Measurements from ENCODE around the gene PSMD11.

PSMD11 gene

DNA sequence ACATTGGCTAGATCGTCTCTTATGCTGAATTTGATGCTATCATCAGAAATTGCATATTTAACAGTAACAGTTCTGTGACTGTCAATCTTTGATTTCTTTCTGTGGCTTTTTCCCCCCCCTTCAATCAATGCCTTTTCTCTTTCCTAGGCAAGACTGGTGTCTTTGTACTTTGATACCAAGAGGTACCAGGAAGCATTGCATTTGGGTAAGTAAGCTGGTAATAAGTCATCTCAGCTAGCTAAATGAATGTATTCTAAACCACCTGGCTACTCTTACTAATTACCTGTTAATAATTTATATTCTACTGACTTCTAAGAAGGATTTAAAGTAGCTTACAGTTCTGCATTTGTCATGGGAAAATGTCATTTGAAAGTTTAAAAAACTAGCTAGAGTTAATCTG lies 20.1 kb downstream of the PSMD11 start:
- DNase-seq (ENCODE audit: low read depth), result no peak

DNA sequence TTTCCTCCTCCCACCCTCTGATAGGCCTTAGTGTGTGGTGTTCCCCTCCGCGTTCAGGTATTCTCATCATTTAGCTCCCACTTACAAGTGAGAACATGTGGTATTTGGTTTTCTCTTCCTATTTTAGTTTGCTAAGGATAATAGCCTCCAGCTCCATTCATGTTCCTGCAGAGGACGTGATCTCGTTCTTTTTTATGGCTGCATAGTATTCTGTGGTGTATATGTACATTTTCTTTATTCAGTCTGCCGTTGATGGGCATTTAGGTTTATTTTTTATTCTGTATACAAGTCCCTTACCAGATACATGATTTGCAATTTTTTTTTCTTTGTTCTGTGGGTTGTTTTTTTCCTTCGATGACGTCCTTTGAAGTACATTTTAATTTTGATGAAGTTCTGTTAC lies 23.6 kb downstream of the PSMD11 start:
- no peak for DNase-seq (ENCODE audit: low read depth)

GRCh38 chr17:32470405-32471167 lies 26.3 kb downstream of the PSMD11 start:
- no peak for DNase-seq (ENCODE audit: low read depth)

DNA sequence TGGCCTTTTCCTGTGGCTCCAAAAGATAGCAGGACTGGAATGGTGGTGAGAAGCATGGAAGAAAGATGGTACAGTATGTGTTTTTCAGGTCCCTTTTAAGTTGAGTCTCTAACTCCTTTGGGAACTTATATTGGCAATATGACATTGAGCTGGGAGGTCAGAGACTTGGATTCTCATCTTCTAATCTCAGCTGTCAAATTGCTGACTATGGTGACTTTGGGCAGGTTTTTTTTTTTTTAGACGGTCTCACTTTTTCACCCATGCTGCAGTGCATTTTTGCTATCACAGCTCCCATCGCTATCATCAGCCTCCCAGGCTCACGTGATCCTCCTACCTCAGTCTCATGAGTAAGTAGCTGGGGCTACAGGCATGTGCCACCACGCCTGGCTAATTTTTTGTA lies 27.3 kb downstream of the PSMD11 start:
- DNase-seq (ENCODE audit: low read depth), result no peak

DNA sequence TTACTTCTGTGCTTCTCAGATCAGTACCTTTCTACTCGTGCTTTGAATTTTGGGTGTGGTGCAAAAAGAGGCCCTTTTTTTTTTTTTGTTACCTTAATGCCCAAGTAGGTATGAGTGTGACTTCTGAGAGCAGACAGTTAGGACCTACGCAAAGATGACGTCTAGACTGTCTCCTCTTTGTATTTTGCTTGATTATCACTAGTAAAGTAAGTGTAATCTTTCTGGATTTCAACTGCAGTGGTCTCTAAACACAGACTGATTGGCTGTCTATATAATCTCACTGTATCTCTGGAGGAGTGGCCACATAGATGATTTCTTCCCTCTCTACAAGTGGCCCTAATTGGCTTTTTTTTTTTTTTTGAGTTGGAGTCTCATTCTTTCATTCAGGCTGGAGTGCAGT lies 30.9 kb downstream of the PSMD11 start:
- no peak for DNase-seq (ENCODE audit: low read depth)

GRCh38 chr17:32477220-32477619 lies 32.9 kb downstream of the PSMD11 start:
- DNase-seq (ENCODE audit: low read depth), result no peak

DNA sequence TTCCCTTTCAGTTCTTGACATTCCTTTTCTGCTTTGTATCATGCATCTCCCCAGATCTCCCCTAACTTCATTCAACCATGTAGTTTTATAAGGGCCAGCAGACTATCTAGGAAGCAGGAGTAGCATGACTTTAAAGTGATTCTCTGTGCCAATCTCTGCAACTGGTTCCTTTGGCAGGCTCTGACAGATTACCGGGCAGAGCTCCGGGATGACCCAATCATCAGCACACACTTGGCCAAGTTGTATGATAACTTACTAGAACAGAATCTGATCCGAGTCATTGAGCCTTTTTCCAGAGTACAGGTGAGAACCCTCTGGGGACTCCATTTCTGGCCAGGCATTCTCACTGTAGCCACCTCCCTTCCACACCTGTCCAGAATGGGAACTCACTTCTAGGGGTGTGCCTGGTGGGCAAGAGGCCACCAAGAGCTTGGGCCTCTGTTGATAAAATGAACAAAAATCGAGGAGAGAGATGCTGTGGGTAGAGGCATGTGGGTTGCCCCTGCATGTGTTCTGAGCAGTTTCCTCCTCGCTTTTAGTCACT lies 34.8 kb downstream of the PSMD11 start:
- no peak for DNase-seq (ENCODE audit: low read depth)

DNA sequence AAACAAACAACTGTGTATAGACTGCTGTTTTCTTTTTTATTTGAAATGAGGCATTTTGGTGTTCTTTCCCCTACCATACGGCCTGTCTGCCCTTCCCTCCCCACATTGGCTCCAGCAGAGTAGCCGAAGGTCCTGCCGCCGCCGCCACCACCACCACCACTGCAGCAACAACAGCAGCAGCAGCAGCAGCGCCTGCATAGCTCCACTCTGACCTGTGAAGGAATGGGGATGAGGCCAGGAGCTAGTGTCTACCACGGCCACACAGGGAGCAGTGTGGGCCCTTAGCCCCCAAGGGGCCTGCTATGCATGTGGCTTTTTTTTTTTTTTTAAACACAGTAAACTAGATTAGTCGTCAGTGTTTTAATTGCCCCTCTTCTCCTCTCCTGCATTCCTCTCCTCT lies 36.9 kb downstream of the PSMD11 start:
- no peak for DNase-seq (ENCODE audit: low read depth)

DNA sequence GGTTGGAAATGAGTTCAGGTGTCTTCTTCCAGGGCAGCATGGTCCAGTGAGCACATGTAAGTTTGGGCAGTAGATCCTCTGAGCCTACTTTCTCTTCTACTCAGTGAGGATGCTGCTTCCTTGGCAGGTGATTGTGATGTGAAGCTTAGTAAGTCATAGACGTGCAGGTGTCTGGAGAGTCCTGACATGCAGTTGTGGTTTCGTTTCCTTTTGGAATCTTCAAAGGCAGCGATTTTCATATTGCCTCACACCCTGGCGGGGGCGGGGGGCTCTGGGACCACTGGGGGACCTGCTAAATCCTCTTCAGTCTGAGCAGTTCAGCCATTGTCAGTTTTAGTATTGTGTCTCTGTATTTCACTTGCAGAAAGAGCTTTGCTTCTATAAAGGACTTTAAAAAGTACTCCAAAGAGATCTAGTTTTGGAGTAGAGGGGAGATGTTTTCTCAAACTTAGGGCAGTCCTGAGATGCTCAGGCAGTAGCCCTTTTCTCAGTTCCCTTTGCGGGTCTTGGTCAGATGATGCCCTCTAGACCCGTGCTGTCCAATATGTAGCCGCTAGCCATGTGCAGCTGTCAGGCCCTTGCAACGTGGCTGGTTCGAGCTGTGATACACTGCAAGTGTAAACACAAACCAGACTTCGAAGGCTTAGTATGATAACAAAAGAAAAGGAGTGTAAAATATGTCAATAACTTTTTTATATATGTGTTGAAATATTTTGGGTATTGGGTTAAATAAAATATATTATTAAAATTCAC lies 38.4 kb downstream of the PSMD11 start:
- DNase-seq (ENCODE audit: low read depth), result no peak

- no peak for DNase-seq (ENCODE audit: low read depth)
Observed at GRCh38 chr17:32483451-32484019, 39.2 kb downstream of the PSMD11 start.

GRCh38 chr17:32484041-32484461 lies 39.7 kb downstream of the PSMD11 start:
- DNase-seq (ENCODE audit: low read depth), result no peak

DNA sequence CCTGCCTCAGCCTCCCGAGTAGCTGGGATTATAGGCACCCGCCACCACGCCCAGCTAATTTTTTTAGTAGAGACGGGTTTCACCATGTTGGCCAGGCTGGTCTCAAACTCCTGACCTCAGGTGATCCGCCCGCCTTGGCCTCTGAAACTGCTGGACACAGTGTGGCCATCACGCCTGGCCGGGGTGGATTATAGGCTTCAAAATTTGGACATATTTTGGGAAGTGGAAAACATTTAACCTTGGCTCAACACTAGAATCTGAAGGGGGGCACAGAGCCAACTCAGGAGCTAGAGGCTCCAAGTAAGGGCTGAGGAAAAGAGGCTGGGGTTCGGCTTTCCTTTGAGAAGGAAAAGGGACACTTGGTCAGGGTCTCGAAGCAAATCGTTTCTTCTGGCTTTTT lies 40.3 kb downstream of the PSMD11 start:
- no peak for DNase-seq (ENCODE audit: low read depth)

DNA sequence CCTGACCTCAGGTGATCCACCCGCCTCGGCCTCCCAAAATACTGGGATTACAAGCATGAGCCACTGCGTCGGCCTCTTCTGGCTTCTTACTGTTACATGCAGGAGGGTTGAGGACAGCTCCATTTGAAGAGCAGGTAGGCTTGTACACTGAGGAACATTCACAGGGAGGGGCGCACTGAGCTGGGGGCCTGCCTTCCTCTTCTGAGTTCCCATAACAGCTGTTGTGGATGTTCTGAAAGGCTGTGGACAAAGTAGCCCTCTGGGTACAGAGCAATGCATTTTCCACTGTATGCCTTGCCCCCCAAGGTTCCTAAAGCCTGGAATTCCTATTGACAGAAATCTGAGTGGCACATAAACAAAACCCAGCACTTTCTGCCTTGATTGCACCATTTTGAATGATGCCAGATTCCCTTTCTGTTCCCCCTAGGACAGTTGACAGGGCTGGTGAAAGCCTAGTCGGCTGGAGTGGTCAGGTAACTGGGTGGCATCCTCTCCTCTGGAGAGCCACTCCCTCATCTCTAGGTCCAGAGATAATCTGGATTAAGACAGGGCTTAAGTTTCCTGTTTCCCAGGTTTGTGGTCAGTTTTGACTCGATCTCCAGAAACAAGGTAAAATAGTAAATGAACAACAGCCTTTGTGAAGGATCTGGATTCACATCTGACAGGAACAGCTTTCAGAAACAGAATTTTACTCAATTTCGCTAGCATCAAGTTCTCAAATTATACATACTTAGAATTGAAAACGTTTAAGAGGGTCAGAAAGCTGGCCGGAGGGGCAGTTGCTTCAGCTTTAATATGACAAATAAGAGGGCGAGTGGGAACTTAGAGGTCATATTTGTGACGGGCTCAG lies 41.2 kb downstream of the PSMD11 start:
- DNase-seq (ENCODE audit: low read depth), result no peak

DNA sequence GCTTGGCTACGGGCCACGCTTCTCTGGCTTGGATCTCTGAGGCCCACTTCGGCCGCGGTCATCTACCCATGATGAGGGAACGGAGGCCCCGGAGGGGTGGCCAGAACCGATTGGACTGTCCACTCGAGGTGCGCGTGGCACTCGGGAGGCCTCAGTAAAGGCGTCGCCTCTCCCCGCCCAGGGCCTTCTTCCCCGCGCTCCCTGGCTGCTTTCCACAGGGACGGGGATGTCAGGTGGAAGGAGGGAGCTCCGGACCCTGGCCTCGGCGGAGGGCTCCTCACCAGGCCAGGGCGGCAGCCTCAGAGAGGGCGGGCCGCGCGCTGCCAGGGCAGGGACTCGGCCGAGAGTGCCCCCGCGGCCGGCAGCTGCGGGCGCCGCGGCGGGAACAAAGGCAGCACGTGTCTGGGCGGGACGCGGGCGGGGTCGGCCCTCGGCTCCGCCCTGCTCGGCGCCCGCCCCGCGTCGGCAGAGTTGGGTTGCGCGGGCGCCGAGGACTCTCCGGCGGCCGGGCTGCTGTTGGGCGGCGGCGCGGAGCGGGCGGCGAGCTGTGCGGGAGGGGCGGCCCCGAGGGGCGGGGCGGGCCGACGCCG lies 41.9 kb downstream of the PSMD11 start:
- peak; percentile 41 for DNase-seq (ENCODE audit: low read depth)

DNA sequence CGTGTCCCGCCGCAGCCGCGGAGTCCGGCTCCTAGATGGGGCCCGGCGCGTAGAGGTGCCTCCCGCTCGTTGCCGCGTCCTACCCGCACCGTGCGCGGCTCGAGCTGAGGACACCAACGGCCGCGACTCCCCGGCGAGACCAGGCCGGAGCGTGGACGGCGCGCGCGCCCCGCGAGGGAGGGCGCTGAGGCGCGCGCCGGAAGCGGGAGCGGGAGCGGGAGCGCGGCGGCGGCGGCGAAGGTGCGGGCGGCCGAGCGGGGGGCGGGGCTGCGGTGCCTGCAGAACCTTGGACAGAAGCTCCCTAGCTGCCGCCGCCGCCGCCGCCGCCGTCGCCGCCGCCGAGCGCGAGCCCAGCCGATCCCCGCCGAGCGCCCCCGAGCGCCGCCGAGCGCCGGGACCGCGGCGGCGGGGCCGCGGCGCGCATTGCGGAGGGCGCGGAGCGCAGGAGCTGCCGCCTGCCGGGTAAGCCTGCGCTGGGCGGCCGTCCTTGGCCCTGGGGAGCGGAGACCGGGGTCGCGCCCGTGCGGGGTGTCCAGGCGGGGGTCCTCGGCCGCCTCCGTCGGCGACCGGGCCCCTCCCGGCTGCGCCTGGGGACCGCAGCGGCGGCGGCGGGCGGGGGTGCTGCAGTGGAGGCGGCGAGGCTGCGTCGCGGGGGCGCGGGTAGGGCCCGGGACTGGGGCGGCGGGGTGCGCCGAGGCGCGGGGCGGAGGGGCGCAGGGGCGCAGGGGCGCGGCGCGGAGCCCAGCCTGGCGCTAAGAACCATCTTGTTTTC lies 42.6 kb downstream of the PSMD11 start, which contains the start of gene CDK5R1:
Gene CDK5R1, plus strand, starts transcription at position 293 of the 772 bp plus-strand sequence. CDS start 628 bp downstream, outside the sequence.
- DNase-seq (ENCODE audit: low read depth), result no peak

DNA sequence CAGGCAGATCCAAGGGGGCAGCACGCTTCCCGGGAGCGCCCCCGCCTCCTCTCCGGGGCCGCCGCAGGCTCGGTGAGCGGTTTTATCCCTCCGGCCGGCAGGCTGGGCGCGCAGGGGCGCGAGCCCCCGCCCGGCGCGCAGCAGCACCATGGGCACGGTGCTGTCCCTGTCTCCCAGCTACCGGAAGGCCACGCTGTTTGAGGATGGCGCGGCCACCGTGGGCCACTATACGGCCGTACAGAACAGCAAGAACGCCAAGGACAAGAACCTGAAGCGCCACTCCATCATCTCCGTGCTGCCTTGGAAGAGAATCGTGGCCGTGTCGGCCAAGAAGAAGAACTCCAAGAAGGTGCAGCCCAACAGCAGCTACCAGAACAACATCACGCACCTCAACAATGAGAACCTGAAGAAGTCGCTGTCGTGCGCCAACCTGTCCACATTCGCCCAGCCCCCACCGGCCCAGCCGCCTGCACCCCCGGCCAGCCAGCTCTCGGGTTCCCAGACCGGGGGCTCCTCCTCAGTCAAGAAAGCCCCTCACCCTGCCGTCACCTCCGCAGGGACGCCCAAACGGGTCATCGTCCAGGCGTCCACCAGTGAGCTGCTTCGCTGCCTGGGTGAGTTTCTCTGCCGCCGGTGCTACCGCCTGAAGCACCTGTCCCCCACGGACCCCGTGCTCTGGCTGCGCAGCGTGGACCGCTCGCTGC lies 43.3 kb downstream of the PSMD11 start:
- DNase-seq (ENCODE audit: low read depth), result no peak

- DNase-seq (ENCODE audit: low read depth), result no peak
Observed at GRCh38 chr17:32488177-32488542, 43.9 kb downstream of the PSMD11 start.

GRCh38 chr17:32488604-32489180 lies 44.4 kb downstream of the PSMD11 start:
- no peak for DNase-seq (ENCODE audit: low read depth)

- DNase-seq (ENCODE audit: low read depth), result no peak
Observed at GRCh38 chr17:32489320-32490100, 45.2 kb downstream of the PSMD11 start.

Data from stimulated activated CD8-positive, alpha-beta memory T cell treated with anti-CD3 and anti-CD28 coated beads, Interleukin-7, amount 100 ng/mL, for 24 hours (primary cell).